AG04450 (cell line): ENCODE data around the gene CD48. TPM values are rescaled to one million over a fixed set of nuclear protein-coding genes. Genes with fewer than 3 reads are reported as not detected.
"Not testable (repeated sequence)": the region's sequence is repeated elsewhere in the genome, so short reads cannot be mapped to it uniquely, and the experiment has no call there.

ENCODE experiments used
- CTCF ChIA-PET: fragments of 300-600, 350-600 bp; formaldehyde crosslinking; extraction: SDS; loops from one replicate; lab custom pipeline; 2022; ENCODE audit warnings: antibody characterized with exemption, inconsistent platforms; lab: Charles Lee
- POLR2A ChIA-PET: fragments of 350-600 bp; formaldehyde crosslinking; extraction: SDS; loops from one replicate; lab custom pipeline; 2021; ENCODE audit warnings: antibody characterized with exemption, inconsistent platforms; lab: Yijun Ruan, JAX
- DNase-seq: peaks from one replicate; pipeline ENCODE4 v3.0.0-alpha.2; 2011; ENCODE audit warnings: low read depth, low spot score
- H3K27ac ChIP-seq: one replicate; pipeline ENCODE4 v1.5.1; 2012; ENCODE audit warnings: low read depth, low read length, control low read depth
- H3K27me3 ChIP-seq: one replicate; pipeline ENCODE4 v1.6.0; 2012; ENCODE audit warnings: low read length; ENCODE audit not compliant: control insufficient read depth, insufficient read depth
- H3K4me3 ChIP-seq: 2 replicates; pipeline ENCODE4 v1.5.1; 2011; ENCODE audit warnings: mild to moderate bottlenecking, low read depth, low read length, control low read depth
- H3K9me3 ChIP-seq: 2 replicates; pipeline ENCODE4 v1.5.1; 2012; ENCODE audit warnings: low read length; ENCODE audit not compliant: control insufficient read depth, insufficient read depth
- CTCF ChIP-seq: IDR thresholded peaks from 2 replicates; pipeline ENCODE4 v1.5.1; 2011; ENCODE audit warnings: low read depth, low read length, control low read depth, inconsistent platforms
- polyA plus RNA-seq: library from polyadenylated mRNA; depleted of rRNA; stranded (reverse); fragments of >200 nt; gene quantifications from 2 replicates; pipeline ENCODE4 v1.2.3, GENCODE V29; 2011

The CD48 gene
- polyA plus RNA-seq, 1 experiment, result not detected

- no peak overlapping the region for H3K4me3 ChIP-seq
- no peak for TF ChIP-seq CTCF
- DNase-seq, result no peak
- no peaks in the 10 kb centered on the region for H3K27me3 ChIP-seq
- no peak overlapping the region for H3K27ac ChIP-seq
- CTCF ChIA-PET, result no interaction called here
- no peaks in the 10 kb centered on the region for H3K9me3 ChIP-seq
- POLR2A ChIA-PET, result no interaction called here
These were observed 22.7 kb upstream of the CD48 start for GRCh38 chr1:160734301-160734700.

- Histone ChIP-seq H3K27me3 (no peaks in the 10 kb centered on the region), H3K9me3 (no peaks in the 10 kb centered on the region), H3K4me3 (no peak overlapping the region), H3K27ac (no peak overlapping the region)
- ChIA-PET CTCF (no interaction called here), POLR2A (no interaction called here)
- no peak for DNase-seq
- no peak for TF ChIP-seq CTCF
These were observed 22.3 kb upstream of the CD48 start for GRCh38 chr1:160733898-160734297.

- no peak for TF ChIP-seq CTCF
- POLR2A ChIA-PET, result no interaction called here
- Histone ChIP-seq H3K9me3 (no peaks in the 10 kb centered on the region), H3K27ac (no peak overlapping the region), H3K4me3 (no peak overlapping the region), H3K27me3 (no peaks in the 10 kb centered on the region)
- CTCF ChIA-PET, result no interaction called here
- DNase-seq, result no peak
These were observed 20.4 kb upstream of the CD48 start for GRCh38 chr1:160731990-160732389.

GRCh38 chr1:160731564-160731963, 19.9 kb upstream of the CD48 start:
- CTCF ChIA-PET, H3K9me3 ChIP-seq, POLR2A ChIA-PET: not testable (repeated sequence)

GRCh38 chr1:160727316-160727640, 15.7 kb upstream of the CD48 start:
- no peak for DNase-seq
- CTCF ChIA-PET, result interaction anchor here (0.6 to 3.2 kb wide), 7 partner anchors 41 to 265 kb away, joined by 3 to 15 read pairs (median 4); partner anchors contain the start of gene ITLN2
- no peaks in the 10 kb centered on the region for H3K27me3 ChIP-seq
- H3K4me3 ChIP-seq, result no peak overlapping the region
- POLR2A ChIA-PET, result no interaction called here
- TF ChIP-seq CTCF, result no peak
- H3K27ac ChIP-seq, result no peak overlapping the region
- no peaks in the 10 kb centered on the region for H3K9me3 ChIP-seq

More at GRCh38 chr1:160731564-160731963, 19.9 kb upstream of the CD48 start:
- H3K4me3 ChIP-seq, H3K27ac ChIP-seq, DNase-seq, H3K27me3 ChIP-seq: not testable (repeated sequence)
